Astrocyte (in vitro differentiated cells and primary cell): ENCODE data around the gene LARP6.

Experiments used
- CTCF ChIP-seq: IDR thresholded peaks from 2 replicates; pipeline ENCODE4 v1.5.1; 2011; ENCODE audit warnings: low read depth, mild to moderate bottlenecking, inconsistent platforms, low read length, moderate library complexity; ENCODE audit not compliant: insufficient read depth
- EZH2 ChIP-seq: IDR thresholded peaks from 2 replicates; pipeline ENCODE4 v1.6.1; 2012; ENCODE audit warnings: mild to moderate bottlenecking, low read length, inconsistent platforms; ENCODE audit not compliant: insufficient read depth

- TF ChIP-seq CTCF = no peak
- no peak for TF ChIP-seq EZH2
These were observed 3.8 kb upstream of the LARP6 start for GRCh38 chr15:70857562-70858285.
